H1 (cell line): ENCODE results near the gene RSU1. TPM values are rescaled to one million over a fixed set of nuclear protein-coding genes. Genes with fewer than 3 reads are reported as not detected.

Source experiments
- CTCF ChIA-PET: fragments of 300-600 bp; sonication (Branson Sonifier 250); formaldehyde crosslinking; loops from one replicate; lab custom pipeline; 2021; ENCODE audit not compliant: partially characterized antibody; lab: Charles Lee
- POLR2A ChIA-PET: fragments of 300-600 bp; sonication (Branson Sonifier 250); formaldehyde crosslinking; loops from one replicate; lab custom pipeline; 2021; ENCODE audit warnings: inconsistent platforms; ENCODE audit not compliant: partially characterized antibody; lab: Charles Lee
- DNase-seq, 2 experiments: peaks; one replicate each; pipeline versions ENCODE4 v3.0.0 to v3.0.0-alpha.2; 2010 to 2022; ENCODE audit warnings: low spot score in 2 of 2, low read depth in 1 of 2, mixed read lengths in 1 of 2
- FAIRE-seq: peaks from 2 replicates; lab custom pipeline; 2011; peaks lifted over from hg19 to GRCh38; lab: Jason Lieb, UNC
- H2AFZ ChIP-seq: 2 replicates; pipeline ENCODE4 v1.8.1; 2012; ENCODE audit warnings: low read length, inconsistent platforms
- H2AK5ac ChIP-seq: 2 replicates; pipeline ENCODE4 v1.6.1; 2013; ENCODE audit warnings: low read depth, low read length
- H2BK120ac ChIP-seq: replicated peaks from 2 replicates; pipeline ENCODE3; 2013; ENCODE audit warnings: low read depth, low read length, inconsistent platforms
- H2BK12ac ChIP-seq: 2 replicates; pipeline ENCODE4 v1.6.1; 2013; ENCODE audit warnings: low read depth, low read length
- H2BK15ac ChIP-seq: 2 replicates; pipeline ENCODE4 v1.6.1; 2013; ENCODE audit warnings: low read length
- H2BK20ac ChIP-seq: 2 replicates; pipeline ENCODE4 v1.6.1; 2013; ENCODE audit warnings: low read length
- H2BK5ac ChIP-seq: 2 replicates; pipeline ENCODE4 v1.6.1; 2013; ENCODE audit warnings: low read depth, low read length
- H3K14ac ChIP-seq: 2 replicates; pipeline ENCODE4 v1.6.1; 2013; ENCODE audit warnings: inconsistent platforms; ENCODE audit not compliant: insufficient read length
- H3K18ac ChIP-seq: 2 replicates; pipeline ENCODE4 v1.6.1; 2013; ENCODE audit warnings: low read length; ENCODE audit errors: extremely low read depth
- H3K23ac ChIP-seq: 2 replicates; pipeline ENCODE4 v1.6.1; 2013; ENCODE audit warnings: inconsistent platforms; ENCODE audit not compliant: insufficient read length
- H3K23me2 ChIP-seq: 2 replicates; pipeline ENCODE4 v1.6.1; 2013; ENCODE audit warnings: low read depth, low read length
- H3K27ac ChIP-seq: 2 replicates; pipeline ENCODE4 v1.6.1; 2011; ENCODE audit warnings: low read depth, low read length, inconsistent platforms
- H3K27me3 ChIP-seq, 4 experiments: replicated peaks in 1 of 4; 1 replicate in 1 of 4; 2 replicates in 3 of 4; pipeline versions ENCODE4 v1.6.1 to v1.8.1; 2011 to 2013; ENCODE audit warnings: low read length in 3 of 4, mild to moderate bottlenecking in 3 of 4, inconsistent platforms in 2 of 4, mixed read lengths in 2 of 4, moderate library complexity in 1 of 4; ENCODE audit not compliant: control insufficient read depth in 3 of 4, insufficient read depth in 3 of 4; ENCODE audit errors: extremely low read depth in 1 of 4
- H3K36me3 ChIP-seq, 4 experiments: 2 replicates each; pipeline versions ENCODE4 v1.6.1 to v1.8.1; 2011 to 2013; ENCODE audit warnings: mild to moderate bottlenecking in 4 of 4, low read length in 3 of 4, moderate library complexity in 2 of 4, control low read depth in 1 of 4, inconsistent platforms in 1 of 4; ENCODE audit not compliant: insufficient read depth in 4 of 4, control insufficient read depth in 2 of 4
- H3K4ac ChIP-seq: replicated peaks from 2 replicates; pipeline ENCODE3; 2013; ENCODE audit warnings: low read length, low read depth, mixed read lengths, inconsistent platforms; ENCODE audit not compliant: insufficient read length
- H3K4me1 ChIP-seq, 4 experiments: replicated peaks in 1 of 4; 1 replicate in 1 of 4; 2 replicates in 3 of 4; pipeline versions ENCODE4 v1.6.1 to v1.8.1; 2011 to 2013; ENCODE audit warnings: low read length in 3 of 4, inconsistent platforms in 2 of 4, mixed read lengths in 1 of 4; ENCODE audit not compliant: insufficient read depth in 4 of 4, control insufficient read depth in 3 of 4
- H3K4me2 ChIP-seq, 2 experiments: 2 replicates each; pipeline versions ENCODE4 v1.6.1 to v1.8.1; 2011 to 2013; ENCODE audit warnings: low read depth in 2 of 2, low read length in 2 of 2, control low read depth in 1 of 2, inconsistent platforms in 1 of 2, mild to moderate bottlenecking in 1 of 2; ENCODE audit not compliant: insufficient read depth in 1 of 2
- H3K4me3 ChIP-seq, 4 experiments: fragments of 200-600, 300-600 bp in 1 of 4; sonication (generic), shearing (Covaris generic), sonication (Bioruptor Twin) in 1 of 4; 2 replicates each; pipeline versions ENCODE4 v1.5.1 to v1.8.1; 2011 to 2016; ENCODE audit warnings: low read length in 4 of 4, low read depth in 3 of 4, control low read depth in 2 of 4, inconsistent platforms in 2 of 4, mild to moderate bottlenecking in 2 of 4, mixed read lengths in 1 of 4, moderate library complexity in 1 of 4; ENCODE audit not compliant: insufficient read depth in 2 of 4; ENCODE audit errors: extremely low read depth in 1 of 4
- H3K56ac ChIP-seq: replicated peaks from 2 replicates; pipeline ENCODE3; 2013; ENCODE audit warnings: low read depth, mild to moderate bottlenecking, mixed read lengths, low read length, inconsistent platforms; ENCODE audit not compliant: insufficient read length
- H3K79me1 ChIP-seq: 2 replicates; pipeline ENCODE4 v1.6.1; 2013; ENCODE audit warnings: low read depth, low read length, control low read depth
- H3K79me2 ChIP-seq, 2 experiments: 2 replicates each; pipeline versions ENCODE4 v1.6.1 to v1.8.1; 2012 to 2013; ENCODE audit warnings: low read length in 2 of 2, mild to moderate bottlenecking in 2 of 2, inconsistent platforms in 1 of 2; ENCODE audit not compliant: insufficient read depth in 2 of 2, control insufficient read depth in 1 of 2
- H3K9ac ChIP-seq, 4 experiments: replicated peaks in 1 of 4; 1 replicate in 1 of 4; 2 replicates in 3 of 4; pipeline versions ENCODE4 v1.6.1 to v1.8.1; 2011 to 2013; ENCODE audit warnings: low read depth in 3 of 4, low read length in 3 of 4, control low read depth in 2 of 4, mild to moderate bottlenecking in 2 of 4, moderate library complexity in 2 of 4, inconsistent platforms in 1 of 4; ENCODE audit errors: extremely low read depth in 1 of 4
- H3K9me3 ChIP-seq, 2 experiments: 2 replicates each; pipeline versions ENCODE4 v1.6.1 to v1.8.1; 2012 to 2013; ENCODE audit warnings: mild to moderate bottlenecking in 2 of 2, moderate library complexity in 2 of 2, control low read depth in 1 of 2, inconsistent platforms in 1 of 2, low read depth in 1 of 2, low read length in 1 of 2, mixed read lengths in 1 of 2; ENCODE audit not compliant: insufficient read depth in 2 of 2
- H4K20me1 ChIP-seq, 2 experiments: replicated peaks in 1 of 2; 2 replicates each; pipeline versions ENCODE3 to v1.8.1; 2011 to 2013; ENCODE audit warnings: inconsistent platforms in 2 of 2, low read length in 2 of 2, mild to moderate bottlenecking in 1 of 2; ENCODE audit not compliant: insufficient read depth in 2 of 2, control insufficient read depth in 1 of 2
- H4K5ac ChIP-seq: 2 replicates; pipeline ENCODE4 v1.6.1; 2013; ENCODE audit warnings: low read length, low read depth, mixed read lengths, inconsistent platforms; ENCODE audit not compliant: insufficient read length
- H4K8ac ChIP-seq: 2 replicates; pipeline ENCODE4 v1.8.0; 2013; ENCODE audit warnings: mild to moderate bottlenecking, moderate library complexity, low read length, inconsistent platforms; ENCODE audit not compliant: insufficient read depth; ENCODE audit errors: extremely low read depth
- H4K91ac ChIP-seq: replicated peaks from 2 replicates; pipeline ENCODE3; 2013; ENCODE audit warnings: low read length, mixed read lengths, inconsistent platforms; ENCODE audit not compliant: insufficient read length
- SIN3A ChIP-seq, 2 experiments: IDR thresholded peaks in 1 of 2; conservative IDR thresholded peaks in 1 of 2; 2 replicates each; pipeline ENCODE4 v1.6.1; 2011 to 2012; ENCODE audit warnings: low read length in 2 of 2, improper control_type of control experiment in 1 of 2, low read depth in 1 of 2, mild to moderate bottlenecking in 1 of 2
- SP1 ChIP-seq: IDR thresholded peaks from 2 replicates; pipeline ENCODE4 v1.6.1; 2011; ENCODE audit warnings: low read depth, low read length
- WGBS, 2 experiments: shearing (Covaris generic) in 1 of 2; methylation state at CpG; one replicate each; pipeline versions ENCODE4 v1.1.6 to v1.1.7; 2013 to 2015; ENCODE audit warnings: low lambda C conversion rate in 2 of 2, mixed read lengths in 2 of 2, inconsistent platforms in 1 of 2, low coverage in 1 of 2, missing lambda C conversion rate in 1 of 2; ENCODE audit not compliant: insufficient replicate concordance in 2 of 2, insufficient coverage in 1 of 2, insufficient read length in 1 of 2; ENCODE audit errors: extremely low coverage in 1 of 2, missing lambda C conversion rate in 1 of 2; 5-methylcytosine and 5-hydroxymethylcytosine counted together
- polyA plus RNA-seq, 7 experiments: library from polyadenylated mRNA; depleted of rRNA in 3 of 7; stranded (reverse) in 5 of 7; unstranded in 2 of 7; fragments of >200 nt in 5 of 7; fragments of 200-250 nt in 2 of 7; gene quantifications; 1 replicate in 5 of 7; 2 replicates in 1 of 7; 4 replicates in 1 of 7; pipeline versions ENCODE4 v1.2.1 to v1.2.3, GENCODE V29; 2011 to 2013; ENCODE audit warnings: missing spikeins in 2 of 7, mixed read lengths in 2 of 7
- total RNA-seq: library from RNA; stranded (reverse); fragmentation: NEBNext Ultra II Directional; extraction: Animal tissue kit (Norgen Biotek cat#: 25700); gene quantifications from 2 replicates; pipeline ENCODE4 v1.2.1, GENCODE V29; 2021
- TF ChIP-seq, protein P1 (sequence below), 3 experiments: IDR thresholded peaks; 1 replicate in 2 of 3; 2 replicates in 1 of 3; pipeline versions ENCODE4 v1.5.1 to v1.6.1; 2011; ENCODE audit warnings: low read length in 3 of 3, mild to moderate bottlenecking in 3 of 3, inconsistent platforms in 2 of 3, low read depth in 1 of 3, moderate library complexity in 1 of 3; ENCODE audit not compliant: insufficient read depth in 1 of 3; ENCODE audit errors: control extremely low read depth in 1 of 3
- TF ChIP-seq, protein P2 (sequence below): IDR thresholded peaks from 2 replicates; pipeline ENCODE4 v1.6.1; 2011; ENCODE audit warnings: low read length, improper control_type of control experiment

Gene RSU1
- total and polyA plus RNA-seq, 2 of the 8 experiments (the other 6 are each of a cell fraction or from before 2014, with no cell fraction given) = 50.0 to 68.2 TPM

DNA sequence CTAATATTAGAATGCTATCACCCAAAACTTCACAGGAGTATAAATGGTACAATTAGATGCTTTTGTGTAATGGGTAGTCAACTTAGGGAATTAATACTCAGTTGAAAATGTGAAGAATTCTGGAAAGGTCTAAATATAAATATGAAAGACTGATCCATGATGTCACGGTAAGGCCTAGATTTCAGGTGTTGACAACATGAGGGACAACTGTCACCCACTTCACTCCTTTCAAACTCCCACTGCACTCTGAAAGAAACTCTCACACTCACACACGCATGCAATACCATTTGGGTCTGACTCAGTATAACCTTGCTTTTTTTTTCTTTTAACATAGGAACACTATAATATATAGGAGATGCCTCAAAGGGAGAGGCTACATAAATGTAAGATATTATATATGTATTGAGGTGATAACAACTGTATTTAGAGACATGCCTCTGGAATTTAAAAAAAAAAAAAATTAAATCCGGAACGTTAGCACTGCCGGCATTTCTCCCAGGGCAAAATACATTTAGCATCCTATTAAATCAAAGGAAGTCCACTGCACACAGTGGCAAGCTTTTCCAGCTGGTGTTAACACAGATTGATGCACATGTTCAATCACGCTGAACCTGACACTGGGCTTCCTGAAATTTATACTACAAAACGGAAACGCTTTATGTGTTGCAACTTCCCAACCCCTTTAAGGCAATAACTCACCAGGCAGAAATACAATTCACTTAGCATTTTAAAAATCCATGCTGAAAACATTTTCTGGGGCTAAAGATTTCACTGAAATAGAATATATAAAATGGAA, 74.9 kb downstream of the RSU1 start:
- Histone ChIP-seq H2BK12ac (no peak overlapping the region), H4K20me1 (no peaks in the 10 kb centered on the region), H2BK120ac (no peak overlapping the region), H3K14ac (no peak overlapping the region), H2AK5ac (no peak overlapping the region), H3K27me3 (no peaks in the 10 kb centered on the region), H2BK15ac (no peak overlapping the region), H4K5ac (no peak overlapping the region), H3K79me2 (no peaks in the 10 kb centered on the region), H3K79me1 (no peaks in the 10 kb centered on the region), H3K27ac (no peak overlapping the region), H3K56ac (no peak overlapping the region), H3K9ac (no peak overlapping the region), H3K4me2 (no peak overlapping the region), H3K23ac (no peak overlapping the region), H3K4ac (no peak overlapping the region), H3K4me1 (no peaks in the 10 kb centered on the region), H4K8ac (no peak overlapping the region), H2AFZ (no peak overlapping the region), H2BK5ac (no peak overlapping the region), H3K9me3 (no peaks in the 10 kb centered on the region), H3K36me3 (no peaks in the 10 kb centered on the region), H3K18ac (no peak overlapping the region), H3K4me3 (no peak overlapping the region), H2BK20ac (no peak overlapping the region), H4K91ac (no peak overlapping the region), H3K23me2 (no peaks in the 10 kb centered on the region)
- FAIRE-seq (no peak), DNase-seq (no peak)
- ChIA-PET CTCF (interaction anchor here (0.6 to 1.3 kb wide), 5 partner anchors 9 to 1040 kb away, joined by 3 to 7 read pairs (median 3); no protein-coding TSS in a partner anchor), POLR2A (no interaction called here)
- WGBS, 2 experiments = 86% methylated on average over 8 of the region's 8 CpGs; no CpG with 5 or more reads in 1 of the 2 experiments
- TF ChIP-seq, protein P1, sequence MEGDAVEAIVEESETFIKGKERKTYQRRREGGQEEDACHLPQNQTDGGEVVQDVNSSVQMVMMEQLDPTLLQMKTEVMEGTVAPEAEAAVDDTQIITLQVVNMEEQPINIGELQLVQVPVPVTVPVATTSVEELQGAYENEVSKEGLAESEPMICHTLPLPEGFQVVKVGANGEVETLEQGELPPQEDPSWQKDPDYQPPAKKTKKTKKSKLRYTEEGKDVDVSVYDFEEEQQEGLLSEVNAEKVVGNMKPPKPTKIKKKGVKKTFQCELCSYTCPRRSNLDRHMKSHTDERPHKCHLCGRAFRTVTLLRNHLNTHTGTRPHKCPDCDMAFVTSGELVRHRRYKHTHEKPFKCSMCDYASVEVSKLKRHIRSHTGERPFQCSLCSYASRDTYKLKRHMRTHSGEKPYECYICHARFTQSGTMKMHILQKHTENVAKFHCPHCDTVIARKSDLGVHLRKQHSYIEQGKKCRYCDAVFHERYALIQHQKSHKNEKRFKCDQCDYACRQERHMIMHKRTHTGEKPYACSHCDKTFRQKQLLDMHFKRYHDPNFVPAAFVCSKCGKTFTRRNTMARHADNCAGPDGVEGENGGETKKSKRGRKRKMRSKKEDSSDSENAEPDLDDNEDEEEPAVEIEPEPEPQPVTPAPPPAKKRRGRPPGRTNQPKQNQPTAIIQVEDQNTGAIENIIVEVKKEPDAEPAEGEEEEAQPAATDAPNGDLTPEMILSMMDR (IDR thresholded peaks at IDR 0.05; ENCODE audit: control extremely low read depth in 1 of 3, insufficient read depth in 1 of 3, low read depth in 1 of 3, low read length in 3 of 3) = no peak
- no peak for TF ChIP-seq SP1
- no peak for TF ChIP-seq SIN3A (conservative IDR thresholded peaks at IDR 0.05 in 1 of 2, IDR thresholded peaks at IDR 0.05 in 1 of 2; ENCODE audit: low read depth in 1 of 2, low read length in 2 of 2)
- TF ChIP-seq, protein P2, sequence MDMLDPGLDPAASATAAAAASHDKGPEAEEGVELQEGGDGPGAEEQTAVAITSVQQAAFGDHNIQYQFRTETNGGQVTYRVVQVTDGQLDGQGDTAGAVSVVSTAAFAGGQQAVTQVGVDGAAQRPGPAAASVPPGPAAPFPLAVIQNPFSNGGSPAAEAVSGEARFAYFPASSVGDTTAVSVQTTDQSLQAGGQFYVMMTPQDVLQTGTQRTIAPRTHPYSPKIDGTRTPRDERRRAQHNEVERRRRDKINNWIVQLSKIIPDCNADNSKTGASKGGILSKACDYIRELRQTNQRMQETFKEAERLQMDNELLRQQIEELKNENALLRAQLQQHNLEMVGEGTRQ = no peak
